Cardiac muscle cell (in vitro differentiated cells and primary cell): ENCODE results near the gene DUSP5. TPM values are rescaled to one million over a fixed set of nuclear protein-coding genes. Genes with fewer than 3 reads are reported as not detected.

Experiments used
- DNase-seq, 2 donors: peaks; one replicate each; pipeline versions ENCODE4 v3.0.0 to v3.0.0-alpha.2; 2010 to 2017; ENCODE audit warnings: low read depth in 1 of 2, low spot score in 1 of 2
- H3K27ac ChIP-seq: fragments of 200-600 bp; sonication (generic); 2 replicates; pipeline ENCODE4 v1.5.1; 2016
- H3K27me3 ChIP-seq: fragments of 200-600 bp; sonication (generic); 2 replicates; pipeline ENCODE4 v1.6.0; 2016; ENCODE audit warnings: control low read depth
- H3K36me3 ChIP-seq: fragments of 200-600 bp; sonication (generic); 2 replicates; pipeline ENCODE4 v1.5.1; 2016; ENCODE audit warnings: control low read depth
- H3K4me1 ChIP-seq: fragments of 200-600 bp; sonication (generic); 2 replicates; pipeline ENCODE4 v1.8.1; 2017; ENCODE audit warnings: low read depth, mild to moderate bottlenecking, mixed run types
- H3K4me3 ChIP-seq: fragments of 200-600 bp; sonication (generic); 2 replicates; pipeline ENCODE4 v1.5.1; 2016; ENCODE audit warnings: mild to moderate bottlenecking
- H3K9me3 ChIP-seq: fragments of 200-600 bp; sonication (generic); 2 replicates; pipeline ENCODE4 v1.5.1; 2017; ENCODE audit warnings: low read depth, mild to moderate bottlenecking, control low read depth
- polyA plus RNA-seq: library from polyadenylated mRNA; unstranded; fragments of >200 nt; fragmentation: Nextera tagmentation; extraction: Ambion mirVana; gene quantifications from 2 replicates; pipeline ENCODE4 v1.2.1, GENCODE V29; 2016
- total RNA-seq: library from RNA; depleted of rRNA; stranded (reverse); fragments of >200 nt; gene quantifications from 2 replicates; pipeline ENCODE4 v1.2.3, GENCODE V29; 2016
- TF ChIP-seq, protein P1 (sequence below): IDR thresholded peaks from 2 replicates; pipeline ENCODE4 v1.5.1; 2012; ENCODE audit warnings: low read depth, mild to moderate bottlenecking, low read length

The DUSP5 gene
- total and polyA plus RNA-seq, 2 experiments from 2014 or later = 64.1 to 82.1 TPM

DNA sequence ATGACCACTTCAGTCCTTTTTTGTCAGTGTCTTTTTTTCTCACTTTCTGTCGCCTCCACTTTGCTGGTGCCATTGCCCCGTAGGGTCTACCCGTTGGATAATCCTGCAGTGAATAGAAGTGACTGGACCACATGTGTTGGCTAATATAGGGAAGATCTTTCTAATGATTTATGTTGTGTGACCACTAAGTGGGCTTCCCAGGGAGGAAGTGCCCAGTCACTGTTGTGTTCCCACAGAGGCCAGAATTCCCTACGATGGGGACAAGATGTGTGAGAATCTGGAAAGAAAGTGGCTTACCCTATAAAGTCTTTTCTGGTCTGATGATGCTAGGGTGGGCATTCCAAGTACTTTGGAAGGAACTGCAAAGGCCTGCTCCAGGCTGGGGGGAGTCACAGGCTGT is 41.4 kb downstream of the DUSP5 start:
- no peaks in the 10 kb centered on the region for H3K36me3 ChIP-seq
- TF ChIP-seq, protein P1, sequence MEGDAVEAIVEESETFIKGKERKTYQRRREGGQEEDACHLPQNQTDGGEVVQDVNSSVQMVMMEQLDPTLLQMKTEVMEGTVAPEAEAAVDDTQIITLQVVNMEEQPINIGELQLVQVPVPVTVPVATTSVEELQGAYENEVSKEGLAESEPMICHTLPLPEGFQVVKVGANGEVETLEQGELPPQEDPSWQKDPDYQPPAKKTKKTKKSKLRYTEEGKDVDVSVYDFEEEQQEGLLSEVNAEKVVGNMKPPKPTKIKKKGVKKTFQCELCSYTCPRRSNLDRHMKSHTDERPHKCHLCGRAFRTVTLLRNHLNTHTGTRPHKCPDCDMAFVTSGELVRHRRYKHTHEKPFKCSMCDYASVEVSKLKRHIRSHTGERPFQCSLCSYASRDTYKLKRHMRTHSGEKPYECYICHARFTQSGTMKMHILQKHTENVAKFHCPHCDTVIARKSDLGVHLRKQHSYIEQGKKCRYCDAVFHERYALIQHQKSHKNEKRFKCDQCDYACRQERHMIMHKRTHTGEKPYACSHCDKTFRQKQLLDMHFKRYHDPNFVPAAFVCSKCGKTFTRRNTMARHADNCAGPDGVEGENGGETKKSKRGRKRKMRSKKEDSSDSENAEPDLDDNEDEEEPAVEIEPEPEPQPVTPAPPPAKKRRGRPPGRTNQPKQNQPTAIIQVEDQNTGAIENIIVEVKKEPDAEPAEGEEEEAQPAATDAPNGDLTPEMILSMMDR = no peak
- no peak overlapping the region for H3K4me3 ChIP-seq
- H3K4me1 ChIP-seq = peaks cover 5% of the 10 kb centered on the region
- H3K27me3 ChIP-seq = no peaks in the 10 kb centered on the region
- H3K27ac ChIP-seq = no peak overlapping the region
- DNase-seq = no peak
- no peaks in the 10 kb centered on the region for H3K9me3 ChIP-seq

DNA sequence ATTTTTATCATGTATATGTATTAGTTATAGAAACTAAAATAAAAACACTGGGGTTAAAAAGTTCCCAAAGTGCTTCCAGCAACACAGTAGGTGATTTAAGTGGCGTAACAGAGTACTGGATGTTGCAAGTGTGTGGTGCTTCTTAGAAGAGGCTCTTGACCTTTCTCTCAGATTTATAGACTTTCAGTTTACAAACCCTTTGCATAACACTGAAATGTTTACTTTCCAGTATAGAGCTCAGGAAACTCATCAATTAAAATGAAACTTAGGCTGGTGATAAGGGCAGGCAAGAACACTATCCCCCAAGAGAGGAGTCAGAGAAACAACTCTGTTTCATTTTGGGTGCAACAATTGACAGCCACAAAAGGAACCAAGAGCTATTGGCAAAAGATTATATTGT is 42.3 kb downstream of the DUSP5 start:
- DNase-seq = no peak
- Histone ChIP-seq H3K27me3 (no peaks in the 10 kb centered on the region), H3K27ac (no peak overlapping the region), H3K4me3 (no peak overlapping the region), H3K9me3 (no peaks in the 10 kb centered on the region), H3K4me1 (peaks cover 7% of the 10 kb centered on the region), H3K36me3 (no peaks in the 10 kb centered on the region)
- TF ChIP-seq, protein P1 = no peak

DNA sequence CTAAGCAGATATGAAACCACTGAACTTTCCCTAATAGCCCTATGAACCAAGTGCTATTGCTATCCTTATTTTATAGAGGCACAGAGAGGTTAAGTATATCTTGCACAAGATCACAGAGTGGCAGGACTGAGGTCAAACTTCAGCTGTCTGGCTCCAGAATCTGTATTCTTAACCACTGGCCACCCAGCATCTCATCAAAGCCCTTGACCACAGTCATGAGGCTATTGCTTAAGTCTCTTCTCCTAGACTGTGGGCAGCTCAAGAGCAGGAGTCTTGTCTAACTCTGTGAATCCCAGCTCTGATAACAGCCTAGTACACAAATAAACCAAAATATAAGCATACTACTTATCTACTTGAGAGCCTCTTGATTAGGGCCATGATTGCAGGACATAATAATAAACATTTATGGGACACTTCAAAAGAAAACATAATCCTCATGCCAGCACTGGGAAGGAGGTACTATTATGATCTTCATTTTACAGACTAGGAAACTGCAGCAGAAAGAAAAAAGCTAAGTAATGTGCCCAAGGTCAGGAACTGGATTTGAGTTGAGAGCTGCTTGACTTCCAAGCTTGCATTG is 47.3 kb downstream of the DUSP5 start:
- Histone ChIP-seq H3K27ac (peak overlapping the region; percentile 27), H3K27me3 (no peaks in the 10 kb centered on the region), H3K4me1 (peaks cover 16% of the 10 kb centered on the region), H3K9me3 (no peaks in the 10 kb centered on the region), H3K36me3 (no peaks in the 10 kb centered on the region), H3K4me3 (no peak overlapping the region)
- DNase-seq = peak in 1 of 2 donors; percentile 76
- TF ChIP-seq, protein P1 = no peak

DNA sequence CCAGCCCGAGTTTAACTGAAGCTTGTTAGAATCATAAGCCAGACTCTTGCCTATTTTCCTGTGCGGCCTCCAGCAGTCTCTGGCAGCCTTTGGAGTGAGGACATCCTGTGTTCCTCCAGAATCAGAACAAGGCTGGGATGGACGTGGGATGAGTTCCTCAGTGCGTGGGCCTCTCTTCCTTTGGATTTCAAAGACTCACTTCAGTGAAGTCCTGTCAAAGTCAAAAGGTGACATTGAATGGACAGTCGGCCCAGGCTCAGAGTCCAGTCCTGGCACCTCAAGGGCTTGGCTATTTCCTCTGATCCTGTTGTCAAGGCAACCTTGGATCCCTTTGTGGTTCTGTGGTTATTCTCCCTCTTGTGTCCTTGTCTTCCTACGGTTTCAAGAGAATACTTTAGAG is 48.4 kb downstream of the DUSP5 start:
- TF ChIP-seq, protein P1 = no peak
- Histone ChIP-seq H3K9me3 (no peaks in the 10 kb centered on the region), H3K27me3 (no peaks in the 10 kb centered on the region), H3K4me3 (no peak overlapping the region), H3K36me3 (no peaks in the 10 kb centered on the region), H3K4me1 (peaks cover 16% of the 10 kb centered on the region), H3K27ac (peak overlapping the region; percentile 56)
- peak in 1 of 2 donors; percentile 24 for DNase-seq

DNA sequence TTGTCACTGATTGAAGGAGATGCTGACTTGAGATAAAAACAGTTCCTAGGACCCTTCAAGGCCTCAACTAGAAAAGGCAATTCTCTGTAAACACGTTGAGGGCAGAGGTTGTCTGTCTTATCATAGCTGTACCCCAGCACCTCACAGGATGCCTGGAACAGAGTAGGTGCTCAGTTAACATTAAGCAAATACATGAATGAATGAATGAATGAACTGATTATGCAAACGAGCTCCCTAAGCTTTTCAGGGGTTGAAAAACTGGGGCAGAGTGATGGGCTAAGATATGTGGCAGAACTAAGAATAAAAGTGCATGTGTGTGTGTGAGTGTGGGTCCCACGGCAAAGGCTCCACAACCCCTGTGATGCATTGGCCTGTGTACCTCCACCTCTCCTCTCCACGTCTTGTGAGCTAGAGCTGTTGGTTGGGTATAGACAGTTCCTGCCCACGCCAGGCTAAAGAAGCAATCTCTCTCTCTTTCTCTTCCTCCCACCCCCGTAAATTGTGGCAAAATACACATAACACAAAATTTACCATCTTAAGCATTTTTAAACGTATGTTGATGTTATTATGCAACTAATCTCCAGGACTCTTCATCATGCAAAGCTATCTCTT is 48.9 kb downstream of the DUSP5 start:
- no peaks in the 10 kb centered on the region for H3K36me3 ChIP-seq
- no peaks in the 10 kb centered on the region for H3K9me3 ChIP-seq
- peaks cover 16% of the 10 kb centered on the region for H3K4me1 ChIP-seq
- no peaks in the 10 kb centered on the region for H3K27me3 ChIP-seq
- TF ChIP-seq, protein P1 = no peak
- H3K27ac ChIP-seq = no peak overlapping the region
- H3K4me3 ChIP-seq = no peak overlapping the region
- no peak for DNase-seq
